ENCODE data around the gene IER3IP1.

DNA sequence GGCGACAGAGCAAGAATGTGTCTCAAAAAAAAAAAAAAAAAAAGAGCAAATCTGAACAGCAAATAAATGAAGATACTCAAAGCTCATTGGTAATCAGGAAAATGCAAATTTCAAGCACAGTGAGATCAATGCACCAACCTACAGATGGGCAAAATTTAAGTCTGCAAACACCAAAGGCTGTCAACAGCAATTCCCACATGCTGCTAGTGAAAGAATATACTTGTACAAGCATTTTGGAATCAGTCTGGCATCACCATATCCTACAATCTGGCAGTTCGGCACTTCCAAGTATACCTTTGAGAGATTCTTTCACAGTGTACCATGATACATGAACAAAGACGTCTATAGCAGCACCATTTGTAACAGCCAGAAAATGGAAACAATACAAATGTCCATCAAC lies 30.0 kb downstream of the IER3IP1 start:
- TF ChIP-seq, protein P1, sequence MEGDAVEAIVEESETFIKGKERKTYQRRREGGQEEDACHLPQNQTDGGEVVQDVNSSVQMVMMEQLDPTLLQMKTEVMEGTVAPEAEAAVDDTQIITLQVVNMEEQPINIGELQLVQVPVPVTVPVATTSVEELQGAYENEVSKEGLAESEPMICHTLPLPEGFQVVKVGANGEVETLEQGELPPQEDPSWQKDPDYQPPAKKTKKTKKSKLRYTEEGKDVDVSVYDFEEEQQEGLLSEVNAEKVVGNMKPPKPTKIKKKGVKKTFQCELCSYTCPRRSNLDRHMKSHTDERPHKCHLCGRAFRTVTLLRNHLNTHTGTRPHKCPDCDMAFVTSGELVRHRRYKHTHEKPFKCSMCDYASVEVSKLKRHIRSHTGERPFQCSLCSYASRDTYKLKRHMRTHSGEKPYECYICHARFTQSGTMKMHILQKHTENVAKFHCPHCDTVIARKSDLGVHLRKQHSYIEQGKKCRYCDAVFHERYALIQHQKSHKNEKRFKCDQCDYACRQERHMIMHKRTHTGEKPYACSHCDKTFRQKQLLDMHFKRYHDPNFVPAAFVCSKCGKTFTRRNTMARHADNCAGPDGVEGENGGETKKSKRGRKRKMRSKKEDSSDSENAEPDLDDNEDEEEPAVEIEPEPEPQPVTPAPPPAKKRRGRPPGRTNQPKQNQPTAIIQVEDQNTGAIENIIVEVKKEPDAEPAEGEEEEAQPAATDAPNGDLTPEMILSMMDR (conservative IDR thresholded peaks at IDR 0.05; ENCODE audit: low read length) = no peak
- no peak for TF ChIP-seq EZH2phosphoT487 (IDR thresholded peaks at IDR 0.05; ENCODE audit: borderline replicate concordance, low read depth, low read length)
